Left ventricle myocardium superior (tissue), 1 donor: ENCODE results near the gene NDUFA13. TPM values are rescaled to one million over a fixed set of nuclear protein-coding genes. Genes with fewer than 3 reads are reported as not detected.
A peak's percentile ranks its signal among the peaks of the same experiment; 100 is the strongest.

Experiments
- ATAC-seq: fragments of 200-7000 bp; cut with Tn5 transposase; one replicate; pipeline ENCODE4 v1.9.1; 2020; ENCODE audit warnings: mild to moderate bottlenecking, moderate library complexity
- DNase-seq: peaks from one replicate; pipeline ENCODE4 v3.0.0-alpha.2; 2020
- intact Hi-C: fragments of 100-400 bp; cut with micrococcal nuclease; formaldehyde crosslinking; loops from one replicate; pipeline ENCODE4 v1.11.0; 2022
- total RNA-seq: library from RNA; stranded (reverse); fragmentation: NEBNext Ultra II Directional; extraction: Animal tissue kit (Norgen Biotek cat#: 25700); gene quantifications from one replicate; pipeline ENCODE4 v1.2.1, GENCODE V29; 2021
- donor health status: DM: no; HTN: yes; CAD: no; lungs with severe emphysema.

The NDUFA13 gene
- total RNA-seq, 1 donor from 2014 or later: 1,297 TPM

- DNase-seq (peak; percentile 39), ATAC-seq (no peak)
- intact Hi-C loops: no loop called here
Measured at GRCh38 chr19:19487950-19488874, 27.8 kb upstream of the NDUFA13 start.

- intact Hi-C loops: no loop called here
- peak; percentile 75 for DNase-seq
- peak; percentile 61 for ATAC-seq
Measured at GRCh38 chr19:19488875-19489690, 26.9 kb upstream of the NDUFA13 start.

GRCh38 chr19:19489804-19490204 is 26.2 kb upstream of the NDUFA13 start:
- DNase-seq (peak; percentile 37), ATAC-seq (peak; percentile 29)
- intact Hi-C loops: loop anchor here (5.0 kb wide), 1 partner anchor 128 kb away; no protein-coding TSS in a partner anchor

GRCh38 chr19:19490214-19490968 is 25.6 kb upstream of the NDUFA13 start:
- DNase-seq (peak; percentile 75), ATAC-seq (peak; percentile 69)
- intact Hi-C loops: loop anchor here (5.0 kb wide), 1 partner anchor 128 kb away; no protein-coding TSS in a partner anchor

GRCh38 chr19:19491321-19492025 is 24.6 kb upstream of the NDUFA13 start:
- no peak for ATAC-seq
- DNase-seq: peak; percentile 23
- intact Hi-C loops: loop anchor here (5.0 kb wide), 1 partner anchor 129 kb away; no protein-coding TSS in a partner anchor

- intact Hi-C loops: loop anchor here (5.0 kb wide), 1 partner anchor 130 kb away; no protein-coding TSS in a partner anchor
- no peak for ATAC-seq
- peak; percentile 23 for DNase-seq
Measured at GRCh38 chr19:19492026-19492610, 23.9 kb upstream of the NDUFA13 start.

- ATAC-seq (no peak), DNase-seq (no peak)
- intact Hi-C loops: loop anchor here (5.0 kb wide), 1 partner anchor 132 kb away; no protein-coding TSS in a partner anchor
Measured at GRCh38 chr19:19493841-19494546, 22.0 kb upstream of the NDUFA13 start.

GRCh38 chr19:19495614-19496603 is 20.1 kb upstream of the NDUFA13 start:
- DNase-seq (no peak), ATAC-seq (no peak)
- intact Hi-C loops: no loop called here

- intact Hi-C loops: no loop called here
- ATAC-seq (no peak), DNase-seq (no peak)
Measured at GRCh38 chr19:19498255-19498991, 17.6 kb upstream of the NDUFA13 start.

GRCh38 chr19:19499272-19499995 is 16.6 kb upstream of the NDUFA13 start:
- intact Hi-C loops: no loop called here
- DNase-seq (no peak), ATAC-seq (no peak)

- no peak for DNase-seq
- intact Hi-C loops: no loop called here
- no peak for ATAC-seq
Measured at GRCh38 chr19:19500975-19501644, 14.9 kb upstream of the NDUFA13 start.

GRCh38 chr19:19501798-19502197 is 14.2 kb upstream of the NDUFA13 start:
- no peak for DNase-seq
- intact Hi-C loops: no loop called here

GRCh38 chr19:19502281-19502680 is 13.7 kb upstream of the NDUFA13 start:
- no peak for DNase-seq
- intact Hi-C loops: no loop called here

More at GRCh38 chr19:19501798-19502197, 14.2 kb upstream of the NDUFA13 start:
- ATAC-seq: no peak

GRCh38 chr19:19502808-19503602 is 13.0 kb upstream of the NDUFA13 start:
- DNase-seq (no peak), ATAC-seq (no peak)
- intact Hi-C loops: no loop called here

More at GRCh38 chr19:19502281-19502680, 13.7 kb upstream of the NDUFA13 start:
- ATAC-seq: no peak
